Pons (tissue), 1 donor: ENCODE measurements around the gene SCLY.
A peak's percentile ranks its signal among the peaks of the same experiment; 100 is the strongest.
"Not testable (repeated sequence)": the region's sequence is repeated elsewhere in the genome, so short reads cannot be mapped to it uniquely, and the experiment has no call there.

Experiments used
- DNase-seq: peaks from one replicate; pipeline ENCODE4 v3.0.0-alpha.2; 2016; ENCODE audit warnings: low spot score

Gene SCLY

DNA sequence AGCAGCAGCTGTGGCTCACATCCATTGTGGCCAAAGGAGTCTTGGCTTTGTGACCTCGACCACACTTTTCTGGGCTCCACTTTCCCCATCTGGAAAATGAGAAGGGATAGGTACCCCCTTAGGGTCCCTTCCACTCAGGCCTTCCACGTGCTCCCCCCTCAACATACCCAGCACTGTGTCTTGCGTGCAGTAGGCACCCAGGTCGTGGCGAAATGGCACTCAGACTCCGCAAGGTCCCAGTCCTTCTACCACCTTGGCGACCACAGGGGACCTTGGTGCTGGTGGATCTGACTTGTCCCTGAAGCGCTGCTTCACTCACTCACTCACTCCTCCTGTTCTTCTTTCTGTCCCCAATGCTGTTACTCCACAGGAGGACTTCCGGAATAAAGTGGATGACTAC, 19.9 kb upstream of the SCLY start:
- no peak for DNase-seq

DNA sequence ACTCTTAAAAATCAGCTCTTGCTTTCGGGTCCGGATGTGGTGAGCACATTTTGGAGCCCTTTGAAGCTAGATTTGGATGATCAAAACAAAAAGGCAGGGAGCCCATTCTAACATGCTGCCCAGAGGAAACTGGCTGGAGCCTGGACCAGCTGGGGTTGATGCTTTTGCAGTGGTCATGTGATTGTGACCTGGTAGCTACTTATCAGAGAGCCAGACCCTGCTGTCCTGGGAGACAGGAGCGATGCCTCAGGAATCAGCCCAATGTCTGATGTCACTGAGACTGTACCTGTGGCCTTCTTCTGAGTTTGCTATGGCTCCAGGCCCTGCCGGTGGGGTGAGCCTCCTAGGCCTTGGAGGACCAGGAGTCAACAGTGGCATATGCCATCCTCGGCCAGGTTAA, 18.7 kb upstream of the SCLY start:
- DNase-seq: peak; percentile 20

DNA sequence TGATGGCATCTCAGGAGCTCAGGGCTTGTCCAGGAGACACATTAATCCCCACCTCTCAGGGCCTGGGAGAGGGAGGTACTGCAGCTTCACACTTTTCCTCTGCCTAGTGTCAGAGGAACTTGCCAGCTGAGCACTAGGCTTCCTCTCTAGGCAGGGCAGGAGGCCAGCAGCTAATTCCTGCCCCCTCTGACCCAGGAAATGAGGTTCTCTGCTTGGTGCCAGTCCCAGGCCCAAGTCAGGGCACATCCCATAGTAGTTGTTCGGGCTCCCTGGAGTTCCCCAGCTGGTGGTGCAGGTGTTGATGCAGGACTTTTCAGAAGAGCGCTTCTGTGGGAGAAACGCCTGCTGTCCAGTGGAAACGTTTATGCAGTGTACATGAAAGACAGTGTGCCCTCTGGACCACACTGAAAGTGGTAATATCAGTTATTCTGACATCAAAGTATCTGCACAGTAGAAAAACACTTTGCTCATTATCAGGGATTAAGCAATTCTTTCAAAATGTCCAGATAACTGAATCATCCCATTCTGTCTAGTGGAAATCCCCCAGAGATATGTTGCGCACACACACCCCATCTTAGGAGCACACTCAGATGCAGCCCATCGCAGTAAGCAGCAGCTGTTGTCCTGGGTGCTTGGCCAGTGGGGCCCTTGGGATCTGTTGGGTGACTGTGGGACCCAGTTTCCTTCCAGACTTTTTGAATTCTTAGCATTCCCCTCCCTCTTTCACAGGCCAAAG, 17.8 kb upstream of the SCLY start:
- DNase-seq: no peak

DNA sequence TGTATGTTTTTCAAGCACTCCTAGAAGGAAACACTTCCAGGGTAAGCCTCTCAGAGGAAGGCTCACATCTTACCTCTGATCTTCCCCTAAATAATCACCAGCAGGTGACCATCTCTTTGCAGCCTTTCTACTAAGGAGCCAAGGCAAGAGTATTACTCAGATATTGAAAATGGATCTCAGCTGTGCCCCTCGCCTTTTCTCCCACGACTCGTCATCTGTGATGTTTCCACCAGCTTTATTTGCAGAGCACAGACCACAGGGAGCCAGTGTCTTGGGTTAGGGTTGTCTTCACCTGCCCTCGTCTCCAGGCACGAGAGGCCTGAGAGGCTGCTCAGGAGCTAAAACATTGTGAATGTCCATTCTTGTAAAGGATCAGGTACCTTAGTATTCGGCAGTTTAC, 16.9 kb upstream of the SCLY start:
- DNase-seq: no peak

DNA sequence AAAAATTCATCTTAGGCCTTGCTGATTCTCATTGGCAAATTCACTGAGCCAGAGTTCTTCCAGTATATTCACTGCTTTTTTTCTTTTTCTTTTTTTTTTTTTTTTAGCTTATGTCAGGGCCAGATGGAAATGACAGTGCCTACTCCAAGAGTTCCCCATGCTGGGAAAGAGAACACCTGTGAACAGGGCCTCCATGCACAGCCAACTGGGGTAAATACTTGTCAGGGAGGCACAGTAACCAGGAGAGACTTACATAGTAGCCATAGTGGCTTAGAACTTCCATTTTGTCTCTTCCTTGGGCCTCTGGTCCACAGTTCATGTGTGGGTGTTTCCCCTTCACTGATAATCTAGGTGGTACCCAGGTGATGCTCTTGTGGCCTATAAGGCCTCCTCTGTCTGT, 15.2 kb upstream of the SCLY start:
- DNase-seq: no peak

DNA sequence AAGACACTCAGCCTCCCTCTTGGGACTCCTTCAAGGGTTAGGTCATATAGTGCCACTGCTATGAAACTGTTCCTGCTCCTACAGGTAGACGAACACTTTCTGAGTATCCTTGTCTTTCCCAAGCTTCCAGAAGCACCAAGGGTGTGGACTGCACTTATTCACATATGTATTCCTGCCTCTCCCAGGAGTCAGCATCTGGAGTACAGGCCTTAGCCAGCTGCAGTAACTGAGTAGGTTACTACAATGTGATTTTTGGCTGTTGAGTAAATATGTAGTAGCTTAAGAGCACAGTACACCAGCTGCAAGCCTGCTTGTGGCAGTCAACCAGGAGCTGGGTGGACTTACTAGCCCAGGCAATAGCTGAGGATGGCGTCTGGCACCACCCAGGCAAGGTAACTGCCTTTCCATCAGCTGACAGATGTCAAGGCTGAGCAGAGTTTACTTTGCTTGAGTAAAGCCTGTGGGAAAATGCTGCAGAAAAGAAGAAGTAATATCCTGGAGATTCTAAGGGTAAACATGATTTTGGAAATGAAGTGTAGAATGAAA, 14.0 kb upstream of the SCLY start:
- DNase-seq: no peak

DNA sequence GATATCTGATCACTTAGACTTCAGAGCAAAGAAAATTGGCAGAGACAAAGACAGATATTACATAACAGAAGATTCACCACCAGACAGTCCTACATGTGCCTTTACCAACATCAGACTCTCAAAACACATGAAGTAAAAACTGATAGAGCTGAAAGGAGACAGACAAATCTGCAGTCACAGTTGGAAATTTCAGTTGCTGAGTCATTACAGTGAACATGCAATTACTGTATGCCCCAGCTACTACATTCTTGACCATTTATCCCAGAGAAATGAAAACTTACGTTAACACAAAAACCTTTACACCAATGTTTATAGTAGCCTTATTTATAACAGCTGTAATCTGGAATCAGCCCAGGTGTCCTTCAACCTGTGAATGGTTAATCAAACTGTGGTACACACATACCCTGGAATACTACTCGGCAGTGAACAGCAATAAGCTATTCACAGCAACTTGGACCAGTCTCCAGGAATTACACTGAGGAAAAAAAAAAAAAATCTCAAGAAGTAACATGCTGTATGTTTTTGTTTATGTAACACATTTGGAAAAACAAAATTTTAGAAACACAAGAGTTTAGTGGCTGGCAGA, 7.5 kb upstream of the SCLY start:
- DNase-seq: no peak

DNA sequence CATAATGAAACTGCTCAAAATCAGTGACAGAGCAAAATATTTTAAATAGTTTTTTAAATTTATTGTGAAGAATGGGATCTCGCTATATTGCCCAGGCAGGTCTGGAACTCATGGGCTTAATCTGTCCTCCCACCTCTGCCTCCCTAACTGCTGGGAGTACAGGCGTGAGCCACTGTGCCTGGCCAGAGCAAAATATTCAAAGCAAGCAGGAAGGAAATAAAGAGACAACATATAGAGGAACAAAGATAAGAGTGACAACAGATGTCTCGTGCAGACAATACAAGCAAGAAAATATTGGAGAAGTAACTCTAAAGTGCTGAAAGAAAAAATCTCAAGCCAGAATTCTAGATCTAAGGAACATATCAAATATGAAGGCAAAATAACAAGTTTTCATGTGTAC, 5.0 kb upstream of the SCLY start:
- no peak for DNase-seq

DNA sequence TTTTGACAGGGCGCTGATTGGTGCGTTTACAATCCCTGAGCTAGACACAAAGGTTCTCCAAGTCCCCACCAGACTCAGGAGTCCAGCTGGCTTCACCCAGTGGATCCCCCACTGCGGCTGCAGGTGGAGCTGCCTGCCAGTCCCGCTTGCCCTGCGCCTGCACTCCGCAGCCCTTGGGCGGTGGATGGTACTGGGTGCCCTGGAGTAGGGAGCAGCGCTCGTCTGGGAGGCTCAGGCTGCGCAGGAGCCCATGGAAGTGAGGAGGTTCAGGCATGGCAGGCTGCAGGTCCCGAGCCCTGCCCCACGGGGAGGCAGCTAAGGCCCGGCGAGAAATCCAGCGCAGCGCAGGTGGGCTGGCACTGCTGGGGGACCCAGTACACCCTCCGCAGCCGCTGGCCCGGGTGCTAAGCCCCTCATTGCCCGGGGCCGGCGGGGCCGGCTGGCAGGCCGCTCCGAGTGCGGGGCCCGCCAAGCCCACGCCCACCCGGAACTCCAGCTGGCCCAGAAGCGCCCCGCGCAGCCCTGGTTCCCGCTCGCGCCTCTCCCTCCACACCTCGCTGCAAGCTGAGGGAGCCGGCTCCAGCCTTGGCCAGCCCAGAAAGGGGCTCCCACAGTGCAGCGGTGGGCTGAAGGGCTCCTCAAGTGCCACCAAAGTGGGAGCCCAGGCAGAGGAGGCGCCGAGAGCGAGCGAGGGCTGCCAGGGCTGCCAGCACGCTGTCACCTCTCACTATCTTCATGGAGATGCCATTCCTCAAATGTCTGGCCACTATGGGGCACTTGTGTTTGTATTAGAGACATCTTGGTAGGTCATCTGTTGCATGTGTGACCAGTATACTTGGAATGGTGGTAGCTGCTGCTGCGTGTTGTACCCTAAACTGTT, 2.9 kb upstream of the SCLY start:
- DNase-seq: not testable (repeated sequence)

DNA sequence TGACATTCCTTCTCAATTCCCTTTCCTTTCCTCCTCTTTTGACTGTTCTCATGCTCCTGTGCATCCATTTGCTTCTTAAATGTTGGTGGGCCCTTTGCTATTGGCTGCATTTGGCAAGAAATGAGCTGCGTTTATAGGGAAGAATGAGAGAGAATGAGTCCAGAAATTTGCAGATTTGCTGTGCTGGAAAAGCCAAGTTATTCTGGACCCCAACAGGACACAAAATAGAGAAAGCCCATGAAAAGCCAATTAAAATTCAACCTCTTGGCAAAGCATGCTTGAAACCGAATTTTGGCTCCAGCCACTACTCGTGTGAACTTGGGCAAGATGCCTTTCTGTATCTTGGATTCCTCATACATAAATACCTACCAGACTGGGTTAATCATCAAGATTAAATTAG, 1.3 kb upstream of the SCLY start:
- no peak for DNase-seq

DNA sequence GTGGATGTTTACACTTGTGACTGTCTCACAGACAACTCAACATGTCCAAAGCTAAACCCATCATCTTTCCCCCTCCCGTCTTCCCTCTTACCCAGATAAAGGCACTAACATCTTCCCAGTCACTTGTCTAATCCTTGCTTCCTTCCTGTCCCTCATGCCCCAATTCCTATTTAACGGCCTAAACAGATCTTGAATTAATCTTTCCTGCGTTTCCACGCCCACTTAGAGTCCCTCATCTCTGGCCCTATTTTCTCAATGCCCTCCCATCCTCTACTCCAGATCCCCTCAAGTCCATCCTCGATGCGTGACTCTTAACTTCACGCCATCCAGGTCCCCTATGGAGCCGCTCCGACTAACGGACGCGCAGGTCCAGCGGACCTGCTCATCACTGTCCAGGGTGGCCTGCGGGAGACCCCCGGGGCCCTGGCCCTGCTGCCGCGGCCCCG, 682 bp upstream of the SCLY start:
- DNase-seq: peak; percentile 41

DNA sequence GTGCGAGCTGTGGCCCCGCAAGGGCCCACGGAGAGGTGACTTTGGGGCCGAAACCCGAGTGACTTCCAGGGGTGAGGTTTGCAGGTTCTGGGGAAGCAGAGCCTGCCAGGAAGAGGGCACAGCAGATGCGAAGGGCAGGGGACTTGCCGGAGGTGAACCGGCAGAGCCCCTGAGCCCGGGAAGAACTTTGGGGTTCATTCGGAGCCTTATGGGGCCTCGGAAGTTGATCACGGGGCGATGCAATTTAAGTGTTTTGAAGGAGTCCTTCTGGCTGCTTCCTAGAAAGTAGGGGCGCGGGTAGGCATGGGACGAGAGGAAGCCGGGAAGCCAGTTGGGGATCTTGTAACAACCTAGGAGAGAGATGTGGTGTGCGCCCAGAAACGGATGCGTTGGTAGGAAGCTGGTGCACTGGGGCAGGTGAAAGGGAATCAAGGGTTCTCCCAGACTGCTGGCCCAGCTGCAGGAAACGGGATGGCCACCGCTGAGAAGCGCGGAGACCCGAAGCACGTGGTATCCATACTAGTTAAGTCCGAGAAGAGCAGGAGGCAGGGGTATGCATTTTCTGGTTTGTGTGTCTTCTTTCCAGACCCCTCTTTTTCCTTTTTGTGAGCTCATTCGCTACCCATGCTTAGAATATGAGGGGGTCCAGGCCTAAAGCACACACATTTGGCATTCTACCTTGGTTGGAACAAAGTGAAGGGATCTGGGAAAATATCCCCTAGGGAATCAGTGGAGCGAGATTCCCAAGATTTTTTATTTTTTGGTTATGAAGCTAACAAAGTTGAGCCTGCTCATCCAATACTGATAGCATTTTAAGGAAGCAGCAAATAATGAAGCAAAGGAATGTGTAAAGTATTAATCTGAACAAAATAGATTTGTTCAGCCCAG, 758 bp downstream of the SCLY start:
- peak; percentile 24 for DNase-seq

DNA sequence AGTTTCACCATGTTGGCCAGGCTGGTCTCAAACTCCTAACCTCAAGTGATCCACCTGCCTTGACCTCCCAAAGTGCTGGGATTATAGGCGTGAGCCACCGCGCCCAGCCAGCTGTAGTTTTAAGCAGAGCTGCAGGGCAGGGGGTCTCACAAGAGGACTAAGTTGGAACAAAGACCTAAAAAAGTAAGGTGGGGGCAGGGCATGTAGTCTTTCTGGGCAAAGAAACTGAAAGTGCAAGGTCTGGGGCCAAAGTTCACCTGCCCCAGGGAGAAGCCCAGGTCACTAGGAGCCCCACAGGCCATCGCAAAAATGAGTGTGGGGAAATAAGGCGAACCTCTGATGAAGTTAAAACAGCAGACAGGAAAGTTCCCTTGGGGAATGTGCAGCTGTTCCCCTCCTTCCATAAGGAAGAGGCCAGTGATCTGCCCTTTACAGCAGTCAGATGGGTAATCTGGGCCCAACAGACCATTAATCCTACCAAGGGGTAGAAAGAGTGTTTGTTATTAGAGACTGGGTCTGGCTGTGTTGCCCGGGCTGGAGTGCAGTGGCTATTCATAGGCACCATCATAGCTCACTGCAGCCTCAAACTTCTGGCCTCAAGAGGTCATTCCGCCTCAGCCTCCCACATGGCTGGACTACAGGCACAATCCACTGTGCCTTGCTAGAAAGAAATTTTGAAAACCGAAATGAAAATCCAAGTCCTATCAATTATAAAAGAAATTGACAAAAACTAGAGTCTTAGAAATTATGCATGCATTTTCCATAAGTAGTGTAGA, 2.8 kb downstream of the SCLY start:
- DNase-seq: no peak

DNA sequence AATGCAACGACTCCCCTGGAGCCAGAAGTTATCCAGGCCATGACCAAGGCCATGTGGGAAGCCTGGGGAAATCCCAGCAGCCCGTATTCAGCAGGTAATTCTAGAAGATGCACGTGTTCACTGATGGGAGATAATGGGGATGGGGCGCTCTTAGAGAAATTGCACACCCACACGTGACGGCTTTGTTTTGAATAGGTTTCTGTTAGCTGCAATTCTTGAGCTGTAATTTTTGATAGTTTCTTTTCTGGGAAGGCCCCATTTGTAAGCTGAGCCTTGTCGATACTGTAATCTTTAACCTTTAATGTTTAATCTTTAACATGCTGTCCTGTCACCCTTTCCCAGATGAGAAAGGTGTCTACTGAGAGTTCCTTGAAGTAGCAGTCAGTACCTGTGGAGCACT, 3.6 kb downstream of the SCLY start:
- DNase-seq: no peak

DNA sequence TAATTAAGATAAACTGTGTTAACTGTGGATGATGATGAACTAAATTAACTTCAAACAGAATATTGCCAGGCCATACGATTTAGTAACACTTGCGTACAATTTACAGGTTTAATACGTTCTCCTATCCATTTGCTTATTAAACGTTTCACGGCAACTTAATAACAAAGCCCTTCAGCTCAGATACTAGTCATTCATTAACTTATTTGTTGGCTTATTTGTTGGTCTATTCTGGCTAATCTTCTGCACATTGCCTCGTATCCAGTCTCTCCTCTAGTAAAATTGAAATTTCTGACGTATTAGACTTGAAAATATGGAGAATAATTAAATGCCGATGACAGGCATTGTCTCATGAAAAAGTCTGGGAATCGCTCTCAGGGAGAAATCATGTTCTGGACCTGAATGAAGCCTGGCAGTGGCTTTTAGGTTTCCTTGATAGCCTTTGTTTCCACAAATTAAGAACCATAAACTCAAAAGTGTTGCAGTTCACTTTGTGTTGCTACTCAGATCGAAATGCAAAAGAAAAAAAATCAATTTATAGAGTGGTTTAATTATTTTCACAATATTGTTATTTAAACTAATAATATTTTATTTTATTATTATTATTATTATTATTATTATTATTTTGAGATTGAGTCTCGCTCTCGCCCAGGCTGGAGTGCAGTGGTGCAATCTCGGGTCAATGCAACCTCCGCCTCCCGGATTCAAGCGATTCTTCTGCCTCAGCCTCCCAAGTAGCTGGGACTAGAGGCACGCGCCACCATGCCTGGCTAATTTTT, 4.5 kb downstream of the SCLY start:
- DNase-seq: no peak

DNA sequence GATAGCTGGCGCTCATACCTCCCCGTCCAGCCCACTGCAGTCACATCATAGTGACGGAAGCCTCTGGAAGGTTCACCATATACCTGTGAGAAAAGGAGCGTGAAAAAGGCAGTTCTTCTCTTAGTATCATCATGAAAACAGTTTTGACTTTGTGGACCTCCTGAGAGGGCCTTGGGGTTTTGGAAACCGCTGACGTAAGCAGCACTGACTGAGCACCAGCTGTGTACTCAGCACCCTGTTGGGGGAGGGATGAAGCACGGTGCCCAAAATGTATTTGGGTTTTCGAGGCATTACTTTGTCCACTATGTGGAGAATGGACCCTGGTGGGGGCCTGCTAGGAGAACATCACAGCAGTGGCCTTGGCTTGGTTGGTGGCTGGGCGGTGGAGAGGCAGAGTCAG, 5.4 kb downstream of the SCLY start:
- DNase-seq: no peak

DNA sequence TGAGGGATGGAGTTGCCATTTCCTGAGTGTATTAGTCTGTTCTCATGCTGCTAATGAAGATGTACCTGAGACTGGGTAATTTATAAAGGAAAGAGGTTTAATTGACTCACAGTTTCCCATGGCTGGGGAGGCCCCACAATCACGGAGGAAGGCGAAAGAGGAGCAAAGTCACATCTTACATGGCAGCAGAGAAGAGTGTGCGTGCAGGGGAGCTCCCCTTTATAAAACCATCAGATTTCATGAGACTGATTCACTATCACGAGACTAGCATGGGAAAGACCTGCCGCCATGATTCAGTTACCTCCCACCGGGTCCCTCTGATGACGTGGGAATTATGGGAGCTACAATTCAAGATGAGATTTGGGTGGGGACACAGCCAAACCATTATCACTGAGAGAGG, 5.9 kb downstream of the SCLY start:
- not testable (repeated sequence) for DNase-seq

DNA sequence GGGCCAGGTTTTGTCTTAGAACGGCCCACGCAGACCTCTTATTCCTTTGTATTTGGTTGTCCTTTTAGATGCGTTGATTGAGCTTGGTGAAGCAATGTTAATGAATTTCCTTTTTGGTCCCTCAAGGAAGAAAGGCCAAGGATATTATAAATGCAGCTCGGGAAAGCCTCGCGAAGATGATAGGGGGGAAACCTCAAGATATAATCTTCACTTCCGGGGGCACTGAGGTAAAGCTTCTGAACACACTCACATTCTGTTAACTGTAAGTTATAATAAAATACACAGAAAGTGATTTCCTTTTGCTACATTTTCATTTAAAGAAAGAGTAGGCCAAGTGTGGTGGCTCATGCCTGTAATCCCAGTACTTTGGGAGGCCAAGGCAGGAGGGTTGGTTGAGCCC, 7.1 kb downstream of the SCLY start:
- no peak for DNase-seq

DNA sequence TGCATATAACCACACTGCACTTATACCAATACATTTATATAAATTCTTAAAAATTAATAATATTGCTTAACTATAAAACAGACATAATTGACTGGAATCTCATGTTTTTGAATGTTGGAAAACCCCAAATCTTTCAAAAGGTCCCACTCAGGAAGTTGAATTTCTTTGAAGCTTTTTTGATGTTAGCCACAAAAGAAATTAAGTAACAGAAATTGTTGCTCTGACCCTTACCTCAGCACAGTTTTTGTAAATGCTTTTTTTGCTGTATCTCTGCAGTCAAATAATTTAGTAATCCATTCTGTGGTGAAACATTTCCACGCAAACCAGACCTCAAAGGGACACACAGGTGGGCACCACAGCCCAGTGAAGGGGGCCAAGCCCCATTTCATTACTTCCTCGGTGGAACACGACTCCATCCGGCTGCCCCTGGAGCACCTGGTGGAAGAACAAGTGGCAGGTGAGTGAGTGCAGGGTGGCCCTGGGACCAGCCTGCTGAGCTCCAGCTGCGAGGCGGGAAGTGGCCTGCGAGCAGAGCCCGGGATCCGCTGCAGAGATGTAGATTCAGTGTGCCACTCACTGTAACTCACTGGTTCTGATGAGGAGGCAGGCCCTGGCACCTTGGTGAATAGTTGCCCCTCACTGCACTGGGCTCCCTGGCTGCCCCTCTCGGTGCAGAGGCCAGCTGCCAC, 8.4 kb downstream of the SCLY start:
- DNase-seq: no peak

DNA sequence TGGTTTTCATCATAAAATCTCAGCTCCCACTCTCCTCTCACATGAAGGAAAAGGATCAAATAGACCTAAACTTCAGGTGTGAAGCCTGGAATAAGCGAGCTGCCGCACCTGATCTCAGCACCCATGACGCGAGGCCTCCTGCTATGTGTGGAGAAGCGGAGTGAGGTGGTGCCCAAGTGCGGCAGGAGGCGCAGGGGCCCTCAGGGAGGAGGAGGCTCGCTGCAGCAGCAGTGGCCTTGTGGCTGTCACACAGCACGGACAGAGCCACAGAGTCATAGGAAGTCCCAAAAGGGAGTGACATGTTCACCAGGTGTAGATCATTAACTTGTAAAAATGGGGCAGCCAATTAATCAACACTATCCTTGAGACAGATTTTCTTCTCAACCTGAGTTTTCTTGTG, 9.1 kb downstream of the SCLY start:
- no peak for DNase-seq
